Hepatocyte (in vitro differentiated cells): Measurements from ENCODE around the gene USP14. TPM values are rescaled to one million over a fixed set of nuclear protein-coding genes. Genes with fewer than 3 reads are reported as not detected.

ENCODE experiments used
- DNase-seq: peaks from one replicate; pipeline ENCODE4 v3.0.0-alpha.2; 2016; ENCODE audit warnings: low spot score
- H2AFZ ChIP-seq: fragments of 200-600 bp; sonication (generic); 2 replicates; pipeline ENCODE4 v1.6.0; 2016; ENCODE audit warnings: antibody characterized with exemption, mild to moderate bottlenecking
- H3K27ac ChIP-seq: fragments of 200-600 bp; sonication (generic); 2 replicates; pipeline ENCODE4 v1.5.1; 2016; ENCODE audit warnings: mild to moderate bottlenecking
- H3K27me3 ChIP-seq: fragments of 200-600 bp; sonication (generic); 2 replicates; pipeline ENCODE4 v1.6.1; 2016
- H3K36me3 ChIP-seq: fragments of 200-600 bp; sonication (generic); replicated peaks from 2 replicates; pipeline ENCODE4 v1.5.1; 2016; ENCODE audit warnings: low read depth; ENCODE audit not compliant: insufficient read depth
- H3K4me1 ChIP-seq: fragments of 200-600 bp; sonication (generic); 2 replicates; pipeline ENCODE4 v1.5.1; 2016; ENCODE audit warnings: mild to moderate bottlenecking, moderate library complexity; ENCODE audit not compliant: insufficient read depth
- H3K4me2 ChIP-seq: fragments of 200-600 bp; sonication (generic); 2 replicates; pipeline ENCODE4 v1.6.0; 2016
- H3K4me3 ChIP-seq: fragments of 200-600 bp; sonication (generic); 2 replicates; pipeline ENCODE4 v1.5.1; 2016; ENCODE audit warnings: mild to moderate bottlenecking
- H3K79me2 ChIP-seq: fragments of 200-600 bp; sonication (generic); 2 replicates; pipeline ENCODE4 v1.6.0; 2017; ENCODE audit warnings: mild to moderate bottlenecking
- H3K9me2 ChIP-seq: fragments of 200-600 bp; sonication (generic); replicated peaks from 2 replicates; pipeline ENCODE4 v1.6.0; 2017; ENCODE audit warnings: mild to moderate bottlenecking; ENCODE audit not compliant: insufficient read depth
- H3K9me3 ChIP-seq: fragments of 200-600 bp; sonication (generic); 2 replicates; pipeline ENCODE4 v1.5.1; 2016; ENCODE audit warnings: low read depth, mild to moderate bottlenecking
- H4K20me1 ChIP-seq: fragments of 200-600 bp; sonication (generic); 2 replicates; pipeline ENCODE4 v1.6.0; 2016; ENCODE audit warnings: mild to moderate bottlenecking; ENCODE audit not compliant: insufficient read depth, poor library complexity, severe bottlenecking
- EZH2 ChIP-seq: fragments of 200-600 bp; sonication (generic); IDR thresholded peaks from 2 replicates; pipeline ENCODE4 v1.6.1; 2016; ENCODE audit warnings: antibody characterized with exemption, mild to moderate bottlenecking, borderline replicate concordance
- EZH2phosphoT487 ChIP-seq: fragments of 200-600 bp; sonication (generic); IDR thresholded peaks from one replicate; pipeline ENCODE4 v1.6.1; 2018; ENCODE audit warnings: antibody characterized with exemption, mild to moderate bottlenecking, low read depth, moderate library complexity; ENCODE audit not compliant: unreplicated experiment, severe bottlenecking
- WGBS: methylation state at CpG from one replicate; pipeline ENCODE4 v1.1.6; 2016; ENCODE audit warnings: low lambda C conversion rate; ENCODE audit errors: missing lambda C conversion rate; 5-methylcytosine and 5-hydroxymethylcytosine counted together
- polyA plus RNA-seq: library from polyadenylated mRNA; unstranded; fragments of >200 nt; fragmentation: Nextera tagmentation; extraction: Ambion mirVana; gene quantifications from 2 replicates; pipeline ENCODE4 v1.2.1, GENCODE V29; 2016
- total RNA-seq: library from RNA; depleted of rRNA; stranded (reverse); fragments of >200 nt; gene quantifications from 2 replicates; pipeline ENCODE4 v1.2.3, GENCODE V29; 2014
- TF ChIP-seq, protein P1 (sequence below): fragments of 200-600 bp; sonication (generic); IDR thresholded peaks from 2 replicates; pipeline ENCODE4 v1.5.1; 2016; ENCODE audit warnings: antibody characterized with exemption, mild to moderate bottlenecking; ENCODE audit not compliant: poor library complexity

The USP14 gene
- total and polyA plus RNA-seq, 2 experiments from 2014 or later, result 37.5 to 47.5 TPM

DNA sequence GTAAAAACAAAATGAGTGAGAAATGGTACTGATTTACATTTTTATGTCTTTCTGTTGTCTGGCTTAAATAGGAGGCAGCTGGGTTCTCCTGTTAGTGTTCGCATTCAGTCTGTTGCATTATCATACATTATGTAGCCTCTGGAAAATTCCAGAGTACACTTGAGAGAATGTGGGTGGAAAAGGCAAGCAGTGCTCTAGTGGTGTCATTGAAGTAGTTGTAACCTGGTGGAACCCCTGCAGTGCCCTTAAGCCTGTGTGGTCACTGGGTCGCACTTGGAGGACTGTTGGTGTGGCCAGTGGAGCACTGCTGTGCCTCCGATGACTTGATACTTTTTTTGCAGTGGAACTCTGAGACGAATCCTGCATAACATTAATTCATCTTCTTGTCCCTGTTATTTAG lies 52.4 kb downstream of the USP14 start:
- DNase-seq, result no peak
- Histone ChIP-seq H3K27ac (no peak overlapping the region), H3K4me1 (no peaks in the 10 kb centered on the region), H3K79me2 (peaks cover 3% of the 10 kb centered on the region), H3K4me2 (no peak overlapping the region), H2AFZ (no peak overlapping the region), H3K4me3 (no peak overlapping the region), H3K36me3 (peaks cover 5% of the 10 kb centered on the region), H3K9me2 (no peaks in the 10 kb centered on the region), H3K9me3 (no peaks in the 10 kb centered on the region), H3K27me3 (no peaks in the 10 kb centered on the region), H4K20me1 (no peaks in the 10 kb centered on the region)
- TF ChIP-seq EZH2, result no peak
- TF ChIP-seq, protein P1, sequence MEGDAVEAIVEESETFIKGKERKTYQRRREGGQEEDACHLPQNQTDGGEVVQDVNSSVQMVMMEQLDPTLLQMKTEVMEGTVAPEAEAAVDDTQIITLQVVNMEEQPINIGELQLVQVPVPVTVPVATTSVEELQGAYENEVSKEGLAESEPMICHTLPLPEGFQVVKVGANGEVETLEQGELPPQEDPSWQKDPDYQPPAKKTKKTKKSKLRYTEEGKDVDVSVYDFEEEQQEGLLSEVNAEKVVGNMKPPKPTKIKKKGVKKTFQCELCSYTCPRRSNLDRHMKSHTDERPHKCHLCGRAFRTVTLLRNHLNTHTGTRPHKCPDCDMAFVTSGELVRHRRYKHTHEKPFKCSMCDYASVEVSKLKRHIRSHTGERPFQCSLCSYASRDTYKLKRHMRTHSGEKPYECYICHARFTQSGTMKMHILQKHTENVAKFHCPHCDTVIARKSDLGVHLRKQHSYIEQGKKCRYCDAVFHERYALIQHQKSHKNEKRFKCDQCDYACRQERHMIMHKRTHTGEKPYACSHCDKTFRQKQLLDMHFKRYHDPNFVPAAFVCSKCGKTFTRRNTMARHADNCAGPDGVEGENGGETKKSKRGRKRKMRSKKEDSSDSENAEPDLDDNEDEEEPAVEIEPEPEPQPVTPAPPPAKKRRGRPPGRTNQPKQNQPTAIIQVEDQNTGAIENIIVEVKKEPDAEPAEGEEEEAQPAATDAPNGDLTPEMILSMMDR, result no peak
- no peak for TF ChIP-seq EZH2phosphoT487
- 97% methylated on average over 4 of the region's 4 CpGs for WGBS

DNA sequence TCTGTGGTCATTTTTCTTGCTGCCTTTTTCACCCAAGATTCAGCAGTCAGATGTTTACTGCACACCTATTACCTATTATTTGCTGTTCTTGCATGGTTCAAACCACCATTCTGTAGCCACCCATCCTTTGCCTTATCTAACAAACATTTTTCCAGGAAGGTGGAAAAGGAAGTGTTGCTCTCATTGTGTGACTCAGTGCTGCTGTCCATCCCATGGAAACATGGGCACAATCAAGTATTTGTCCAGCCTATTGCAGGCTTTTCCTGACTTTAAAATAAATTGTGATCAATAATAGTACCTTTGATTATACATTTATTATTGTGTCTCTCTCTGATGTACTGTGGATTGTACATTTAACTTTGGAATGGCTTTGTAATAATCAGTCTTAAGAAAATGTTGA lies 53.2 kb downstream of the USP14 start:
- H3K79me2 ChIP-seq, result peaks cover 3% of the 10 kb centered on the region
- no peaks in the 10 kb centered on the region for H3K9me2 ChIP-seq
- H3K27me3 ChIP-seq, result no peaks in the 10 kb centered on the region
- H3K4me2 ChIP-seq, result no peak overlapping the region
- no peaks in the 10 kb centered on the region for H3K9me3 ChIP-seq
- H3K4me1 ChIP-seq, result no peaks in the 10 kb centered on the region
- H3K4me3 ChIP-seq, result no peak overlapping the region
- peaks cover 5% of the 10 kb centered on the region for H3K36me3 ChIP-seq
- H3K27ac ChIP-seq, result no peak overlapping the region
- TF ChIP-seq, protein P1, result no peak
- no peak for TF ChIP-seq EZH2
- no peak for TF ChIP-seq EZH2phosphoT487
- H2AFZ ChIP-seq, result no peak overlapping the region
- H4K20me1 ChIP-seq, result no peaks in the 10 kb centered on the region
- no peak for DNase-seq

DNA sequence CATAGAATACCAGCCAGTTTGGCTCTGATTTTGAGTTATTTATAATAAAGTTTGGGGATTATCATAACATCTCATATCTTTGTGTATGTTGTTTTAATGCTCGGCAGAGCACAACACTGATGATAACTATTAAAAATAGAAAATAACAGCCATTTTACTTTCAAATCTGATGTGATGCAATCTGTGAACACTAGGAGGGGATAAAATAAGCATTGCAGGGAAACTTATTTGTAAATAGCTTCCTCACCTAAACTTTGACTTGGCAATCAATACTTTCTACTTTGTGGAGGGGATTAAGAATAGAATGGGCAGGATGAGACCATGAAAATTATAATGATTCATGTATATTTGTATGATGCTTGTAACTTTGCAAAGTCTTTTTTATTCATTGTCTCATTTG lies 54.4 kb downstream of the USP14 start:
- Histone ChIP-seq H3K36me3 (peaks cover 5% of the 10 kb centered on the region), H3K4me2 (no peak overlapping the region), H4K20me1 (no peaks in the 10 kb centered on the region), H3K9me2 (no peaks in the 10 kb centered on the region), H2AFZ (no peak overlapping the region), H3K9me3 (no peaks in the 10 kb centered on the region), H3K4me1 (no peaks in the 10 kb centered on the region), H3K27ac (no peak overlapping the region), H3K4me3 (no peak overlapping the region), H3K27me3 (no peaks in the 10 kb centered on the region), H3K79me2 (peaks cover 3% of the 10 kb centered on the region)
- TF ChIP-seq, protein P1, result no peak
- TF ChIP-seq EZH2phosphoT487, result no peak
- no peak for TF ChIP-seq EZH2
- no peak for DNase-seq
- 89% methylated on average over 1 of the region's 1 CpG for WGBS

DNA sequence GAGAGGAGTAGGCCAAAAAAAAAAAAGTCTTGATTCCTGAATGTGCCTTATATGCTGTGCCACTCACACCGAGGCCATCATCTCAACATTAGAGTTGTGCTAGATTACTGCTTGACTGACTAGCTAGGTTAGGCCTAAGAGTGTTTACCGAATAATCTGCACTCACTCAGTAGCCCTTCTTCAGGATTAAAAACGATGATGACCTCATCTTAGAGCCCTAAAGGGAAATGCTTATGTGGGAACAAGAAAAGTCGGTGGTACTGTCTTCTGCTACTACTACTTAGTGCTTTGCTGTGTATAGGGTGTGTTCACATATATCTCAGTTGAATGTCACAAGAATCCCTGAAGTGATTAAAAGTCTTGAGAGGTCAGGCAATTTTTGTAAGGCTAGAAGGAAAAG lies 55.1 kb downstream of the USP14 start:
- H3K36me3 ChIP-seq, result peaks cover 5% of the 10 kb centered on the region
- H3K4me1 ChIP-seq, result no peaks in the 10 kb centered on the region
- no peaks in the 10 kb centered on the region for H3K79me2 ChIP-seq
- H3K9me3 ChIP-seq, result no peaks in the 10 kb centered on the region
- no peak overlapping the region for H3K27ac ChIP-seq
- H3K4me2 ChIP-seq, result no peak overlapping the region
- DNase-seq, result no peak
- H3K9me2 ChIP-seq, result no peaks in the 10 kb centered on the region
- H2AFZ ChIP-seq, result no peak overlapping the region
- H4K20me1 ChIP-seq, result no peaks in the 10 kb centered on the region
- 90% methylated on average over 4 of the region's 4 CpGs for WGBS
- TF ChIP-seq EZH2, result no peak
- no peak for TF ChIP-seq EZH2phosphoT487
- TF ChIP-seq, protein P1, result no peak
- H3K4me3 ChIP-seq, result no peak overlapping the region
- H3K27me3 ChIP-seq, result no peaks in the 10 kb centered on the region
